Measurements from ENCODE around the gene PSMD4.
"Not testable (repeated sequence)": the region's sequence is repeated elsewhere in the genome, so short reads cannot be mapped to it uniquely, and the experiment has no call there.

PSMD4 gene

DNA sequence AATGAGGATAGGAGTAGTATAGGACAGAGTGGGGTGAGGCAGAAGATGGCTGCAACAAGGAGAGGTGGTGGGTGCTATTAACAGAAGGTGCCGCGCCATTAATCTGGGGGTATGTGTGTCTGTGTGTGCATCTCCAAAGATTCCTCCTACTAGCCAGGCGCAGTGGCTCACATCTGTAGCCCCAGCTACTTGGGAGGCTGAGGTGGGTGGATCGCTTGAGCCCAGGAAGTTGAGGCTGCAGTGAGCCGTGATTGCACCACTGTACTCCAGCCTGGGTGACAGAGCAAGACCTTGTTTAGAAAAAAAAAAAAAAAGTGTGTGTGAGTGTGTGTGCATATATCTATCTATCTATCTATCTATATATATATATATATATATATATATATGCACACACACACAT, 20.8 kb downstream of the PSMD4 start:
- not testable (repeated sequence) for DNase-seq

DNA sequence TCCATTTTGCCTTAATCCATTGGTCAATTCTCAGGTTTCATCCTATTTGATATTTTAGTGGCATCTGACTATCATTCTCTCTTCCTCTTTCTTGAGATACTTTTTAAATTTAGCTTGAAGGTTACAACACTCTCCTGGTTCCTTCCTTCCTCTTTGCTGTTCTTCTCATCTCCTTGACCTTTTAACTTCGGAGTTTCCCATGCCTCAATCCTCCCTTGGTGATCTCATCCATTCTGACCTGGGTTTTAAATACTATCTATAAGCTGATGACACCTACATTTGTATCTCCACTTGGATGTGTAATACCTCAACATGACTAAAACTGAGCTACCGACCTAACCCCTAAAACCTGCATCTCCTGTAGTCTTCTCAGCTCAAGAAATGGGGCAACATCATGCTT, 22.7 kb downstream of the PSMD4 start:
- DNase-seq: no peak

DNA sequence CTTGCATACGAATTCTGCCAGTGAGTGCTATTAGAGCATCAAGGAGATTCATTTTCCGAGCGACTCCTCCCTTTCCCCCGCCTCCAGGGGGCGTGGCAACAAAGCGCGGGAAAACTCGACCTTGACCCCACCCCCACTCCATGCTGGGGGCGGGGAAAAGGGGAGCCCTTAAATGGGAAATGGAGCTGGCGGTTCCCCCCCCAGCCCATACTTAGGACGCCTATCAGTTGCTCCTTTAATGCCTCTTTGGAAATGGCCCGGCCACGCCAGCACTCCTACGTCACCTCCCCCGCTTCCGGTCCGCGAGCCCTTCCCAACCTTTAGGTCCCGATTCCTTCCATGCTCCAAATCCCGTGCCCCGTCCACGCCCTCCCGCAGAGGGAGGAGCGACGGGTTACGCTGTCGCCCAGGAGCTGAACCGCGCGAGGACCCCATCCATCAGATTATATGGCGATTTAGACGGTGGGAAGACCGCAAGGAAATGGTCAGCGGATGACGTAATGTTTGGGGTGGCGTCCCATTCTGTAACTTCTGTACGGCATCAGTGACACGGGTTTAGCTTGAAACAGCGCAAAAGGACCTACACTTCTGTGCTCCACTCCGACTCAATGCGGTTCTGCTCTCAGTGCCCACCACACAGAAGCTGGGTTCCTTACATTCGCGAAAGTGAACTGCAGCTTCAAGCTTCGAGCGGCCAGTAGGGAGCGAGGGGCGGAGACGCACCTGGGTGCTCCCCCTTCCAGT, 26.9 kb downstream of the PSMD4 start:
- peak; percentile 96 to 98 for DNase-seq

GRCh38 chr1:151281969-151282882, 27.7 kb downstream of the PSMD4 start, which contains the start of gene ZNF687:
Gene ZNF687, plus strand, starts transcription at chr1:151282299. Its CDS starts 3,993 bp downstream, at chr1:151286292.
- DNase-seq: peak; percentile 98

GRCh38 chr1:151282883-151283725, 28.6 kb downstream of the PSMD4 start:
- DNase-seq: peak; percentile 26 to 37

GRCh38 chr1:151284013-151284577, 29.6 kb downstream of the PSMD4 start:
- no peak for DNase-seq

- DNase-seq: no peak
Observed at GRCh38 chr1:151286619-151287340, 32.2 kb downstream of the PSMD4 start.

DNA sequence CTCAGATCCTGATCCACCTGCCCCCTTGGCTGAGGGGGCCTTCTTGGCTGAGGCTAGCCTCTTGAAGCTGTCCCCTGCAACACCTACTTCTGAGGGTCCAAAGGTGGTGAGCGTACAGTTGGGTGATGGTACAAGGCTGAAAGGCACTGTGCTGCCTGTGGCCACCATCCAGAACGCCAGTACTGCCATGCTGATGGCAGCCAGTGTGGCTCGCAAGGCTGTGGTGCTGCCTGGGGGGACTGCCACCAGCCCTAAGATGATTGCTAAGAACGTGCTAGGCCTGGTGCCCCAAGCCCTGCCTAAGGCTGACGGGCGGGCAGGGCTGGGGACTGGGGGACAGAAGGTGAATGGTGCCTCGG, 32.8 kb downstream of the PSMD4 start:
- DNase-seq: no peak

- no peak for DNase-seq
Observed at GRCh38 chr1:151287767-151288500, 33.4 kb downstream of the PSMD4 start.

GRCh38 chr1:151288502-151288901, 34.0 kb downstream of the PSMD4 start:
- no peak for DNase-seq

DNA sequence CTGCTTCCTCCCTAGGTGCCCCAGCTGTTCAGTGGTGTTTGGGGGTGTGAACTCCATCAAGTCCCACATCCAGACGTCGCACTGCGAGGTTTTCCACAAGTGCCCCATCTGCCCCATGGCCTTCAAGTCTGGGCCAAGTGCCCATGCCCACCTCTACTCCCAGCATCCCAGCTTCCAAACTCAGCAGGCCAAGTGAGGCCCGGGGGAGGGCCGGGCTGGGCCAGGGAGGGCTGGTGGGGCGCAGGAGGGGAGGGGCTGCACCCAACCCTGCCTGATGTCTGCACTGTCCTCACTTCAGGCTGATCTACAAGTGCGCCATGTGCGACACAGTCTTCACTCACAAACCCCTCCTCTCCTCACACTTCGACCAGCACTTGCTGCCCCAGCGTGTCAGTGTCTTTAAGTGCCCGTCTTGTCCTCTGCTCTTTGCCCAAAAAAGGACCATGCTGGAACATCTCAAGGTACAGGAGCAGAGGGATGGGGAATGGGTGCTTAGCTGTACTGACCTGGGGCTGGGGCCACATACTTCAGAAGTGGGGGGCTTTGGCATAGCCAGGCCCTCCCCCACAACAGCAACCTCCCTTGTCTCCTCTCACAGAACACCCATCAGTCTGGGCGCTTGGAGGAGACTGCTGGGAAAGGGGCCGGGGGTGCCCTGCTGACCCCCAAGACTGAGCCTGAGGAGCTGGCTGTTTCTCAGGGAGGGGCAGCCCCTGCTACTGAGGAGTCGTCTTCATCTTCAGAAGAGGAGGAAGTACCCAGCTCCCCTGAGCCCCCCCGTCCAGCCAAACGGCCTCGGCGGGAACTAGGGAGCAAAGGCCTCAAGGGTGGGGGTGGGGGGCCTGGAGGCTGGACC, 34.8 kb downstream of the PSMD4 start:
- no peak for DNase-seq

DNA sequence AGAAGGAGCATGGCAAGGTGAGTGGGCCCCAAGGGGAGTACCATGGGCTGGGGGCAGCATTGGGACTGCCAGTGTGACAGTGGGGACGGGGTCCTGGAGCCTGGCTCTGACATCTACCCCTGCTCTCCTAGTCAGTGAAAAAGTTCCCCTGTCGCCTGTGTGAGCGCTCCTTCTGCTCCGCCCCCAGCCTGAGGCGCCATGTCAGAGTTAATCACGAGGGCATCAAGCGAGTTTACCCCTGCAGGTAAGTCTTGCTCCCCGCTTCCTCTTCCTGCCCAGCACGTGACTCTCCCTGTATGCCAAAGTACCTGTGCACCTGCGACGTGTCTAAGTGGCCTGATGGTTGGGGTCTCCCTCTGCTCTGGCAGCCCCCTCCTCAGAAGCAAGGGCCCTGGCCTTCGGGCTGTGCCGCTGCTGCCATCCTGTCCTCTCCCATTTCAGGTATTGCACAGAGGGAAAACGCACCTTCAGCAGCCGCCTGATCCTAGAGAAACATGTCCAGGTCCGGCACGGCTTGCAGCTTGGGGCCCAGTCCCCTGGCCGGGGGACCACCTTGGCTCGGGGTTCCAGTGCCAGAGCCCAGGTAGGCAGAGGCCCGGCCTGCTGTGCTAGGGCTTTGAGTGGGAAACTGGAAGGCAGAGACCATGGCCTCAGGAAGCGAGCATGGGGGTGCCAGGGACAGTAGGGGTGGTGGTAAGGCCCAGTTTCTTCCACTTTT, 35.6 kb downstream of the PSMD4 start:
- DNase-seq: no peak

- no peak for DNase-seq
Observed at GRCh38 chr1:151290709-151291303, 36.3 kb downstream of the PSMD4 start.

DNA sequence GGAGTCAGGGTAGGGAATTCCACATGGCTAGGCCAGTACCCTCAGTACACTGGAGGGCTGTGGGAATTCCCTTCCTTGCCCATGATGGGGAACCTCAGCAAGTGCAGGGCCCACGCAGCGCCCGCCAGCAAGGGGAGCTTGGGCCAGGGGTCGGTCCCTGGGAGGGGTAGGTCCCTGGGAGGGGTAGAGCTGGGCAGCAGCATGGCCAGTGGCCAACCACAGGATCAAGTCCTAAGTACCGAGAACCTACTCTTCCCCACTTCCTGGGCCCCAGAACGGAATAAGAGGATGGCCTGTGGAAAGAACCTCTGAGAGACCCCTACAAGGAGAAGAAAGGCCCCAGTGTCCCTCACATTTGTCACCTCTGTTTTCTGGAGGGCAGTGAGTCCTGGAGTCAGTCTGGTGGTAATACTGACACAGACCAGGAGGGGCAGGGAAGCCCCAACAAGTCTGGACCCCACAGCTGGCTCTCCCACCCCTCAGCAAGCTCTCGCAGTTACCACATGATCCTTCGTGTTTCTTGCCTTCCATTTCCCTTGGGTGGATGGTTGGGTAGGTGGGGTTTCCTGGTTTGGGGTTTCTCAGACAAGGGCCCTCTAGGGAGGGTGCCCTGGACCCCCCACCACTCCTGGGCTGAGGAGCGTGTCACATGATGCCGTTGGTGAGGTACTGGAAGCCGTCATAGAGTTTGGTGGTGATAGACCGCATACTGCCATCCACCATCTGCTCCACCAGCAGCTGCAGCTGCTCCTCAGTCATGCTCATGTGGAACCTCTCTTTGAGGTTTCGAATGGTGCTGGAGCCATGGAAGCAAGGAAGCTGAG, 37.9 kb downstream of the PSMD4 start:
- DNase-seq: no peak

GRCh38 chr1:151293093-151293492, 38.6 kb downstream of the PSMD4 start:
- no peak for DNase-seq

- DNase-seq: no peak
Observed at GRCh38 chr1:151294742-151295462, 40.4 kb downstream of the PSMD4 start.

GRCh38 chr1:151309811-151310323, 55.3 kb downstream of the PSMD4 start:
- no peak for DNase-seq

Measured in stimulated activated CD4-positive, alpha-beta T cell treated with anti-CD3 and anti-CD28 coated beads, Interleukin-2, amount 100 ng/mL, for 24 hours (primary cell).